Transverse colon (tissue), 4 donors: ENCODE measurements around the gene AP1M1. TPM values are rescaled to one million over a fixed set of nuclear protein-coding genes. Genes with fewer than 3 reads are reported as not detected.

Experiments used
- DNase-seq: peaks from one replicate; pipeline ENCODE4 v3.0.0-alpha.2; 2019
- H3K27ac ChIP-seq, 4 donors: fragments of 200-600 bp; sonication (generic); 2 replicates each; pipeline ENCODE4 v1.5.1; 2016 to 2018; ENCODE audit warnings: inconsistent platforms in 4 of 4
- H3K27me3 ChIP-seq: fragments of 200-600 bp; sonication (generic); 2 replicates; pipeline ENCODE4 v1.5.1; 2017; ENCODE audit warnings: inconsistent platforms
- H3K36me3 ChIP-seq, 4 donors: fragments of 200-600 bp; sonication (generic); 2 replicates each; pipeline ENCODE4 v1.5.1; 2017 to 2019; ENCODE audit warnings: inconsistent platforms in 4 of 4
- H3K4me1 ChIP-seq, 4 donors: fragments of 200-600 bp; sonication (generic); 2 replicates each; pipeline ENCODE4 v1.5.1; 2017 to 2020; ENCODE audit warnings: inconsistent platforms in 4 of 4
- H3K4me3 ChIP-seq, 4 donors: fragments of 200-600 bp; sonication (generic); 1 replicate in 1 of 4; 2 replicates in 3 of 4; pipeline versions ENCODE4 v1.5.1 to v1.6.1; 2017 to 2019; ENCODE audit warnings: inconsistent platforms in 4 of 4
- H3K9me3 ChIP-seq, 2 donors: fragments of 200-600 bp; sonication (generic); 2 replicates each; pipeline ENCODE4 v1.5.1; 2017 to 2019; ENCODE audit warnings: inconsistent platforms in 2 of 2
- CTCF ChIP-seq, 5 experiments: fragments of 200-600 bp in 3 of 5; fragments of 450-650 bp in 2 of 5; sonication (generic) in 3 of 5; IDR thresholded peaks; 1 replicate in 2 of 5; 2 replicates in 3 of 5; pipeline ENCODE4 v1.5.1; 2016 to 2017; ENCODE audit warnings: antibody characterized with exemption in 5 of 5, inconsistent platforms in 3 of 5, mild to moderate bottlenecking in 2 of 5, moderate library complexity in 1 of 5
- EP300 ChIP-seq: sonication (generic); formaldehyde crosslinking; IDR thresholded peaks from one replicate; pipeline ENCODE4 v1.6.1; 2017; ENCODE audit warnings: antibody characterized with exemption, low read depth
- POLR2A ChIP-seq: fragments of 450-650 bp; IDR thresholded peaks from one replicate; pipeline ENCODE4 v1.6.1; 2016; ENCODE audit warnings: antibody characterized with exemption, mild to moderate bottlenecking, moderate library complexity
- POLR2AphosphoS5 ChIP-seq, 3 donors: sonication (generic); formaldehyde crosslinking; IDR thresholded peaks; one replicate each; pipeline ENCODE4 v1.6.1; 2016; ENCODE audit warnings: antibody characterized with exemption in 3 of 3
- WGBS, 2 donors: methylation state at CpG; one replicate each; pipeline ENCODE4 v1.1.5; 2018; ENCODE audit warnings: low coverage in 1 of 2; 5-methylcytosine and 5-hydroxymethylcytosine counted together
- in situ Hi-C, 4 donors: fragments of 200-750 bp; cut with MboI; loops; one replicate each; pipeline versions ENCODE4 v1.15.0 to v1.15.1; 2017; ENCODE audit warnings: low sequenced_read_pairs in 3 of 4, low pct_ligation_motif_present in 1 of 4, low pct_unique_long_range_greater_than_20kb in 1 of 4
- intact Hi-C: fragments of 100-400 bp; cut with DNase I; formaldehyde crosslinking; loops from one replicate; pipeline ENCODE4 v1.15.1; 2023; ENCODE audit warnings: low total_unique reads
- total RNA-seq, 4 donors: library from RNA; depleted of rRNA; stranded (reverse); fragments of >200 nt; gene quantifications; one replicate each; pipeline ENCODE4 v1.1.0, GENCODE V29; 2016

The AP1M1 gene
- total RNA-seq, 4 donors from 2014 or later = 15.1 to 41.8 (median 35.0) TPM

DNA sequence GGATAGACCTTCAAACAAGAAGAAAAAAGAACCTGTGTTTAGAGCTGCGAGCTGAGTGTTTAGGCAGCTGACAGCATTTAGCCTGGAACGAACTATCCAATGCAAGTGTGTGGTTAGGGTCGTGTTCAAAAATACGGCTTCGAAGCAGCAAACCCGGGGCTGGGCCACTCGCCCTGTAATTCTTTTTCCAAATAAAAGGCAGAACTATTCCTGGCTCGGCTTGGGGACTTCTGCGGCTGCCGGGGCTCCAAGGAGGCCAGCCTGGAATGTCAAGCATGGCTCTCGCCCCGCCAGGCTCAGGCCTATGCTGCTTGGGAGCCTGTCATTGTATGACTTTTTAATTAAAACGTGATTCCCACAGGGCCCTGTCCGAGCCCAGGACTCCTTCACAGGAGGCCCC, 75.2 kb downstream of the AP1M1 start:
- H3K27me3 ChIP-seq = no peaks in the 10 kb centered on the region
- peaks cover 0 to 8% (median 3%) of the 10 kb centered on the region in 4 donors for H3K4me1 ChIP-seq
- TF ChIP-seq POLR2A (no peak), CTCF (IDR thresholded peaks at IDR 0.05) (no peak), POLR2AphosphoS5 (IDR thresholded peaks at IDR 0.05) (no peak), EP300 (no peak)
- H3K9me3 ChIP-seq = no peaks in the 10 kb centered on the region
- peak overlapping the region; percentile 41 to 83 (median 55) for H3K27ac ChIP-seq
- in situ Hi-C loops = no loop called here
- no peak overlapping the region for H3K4me3 ChIP-seq
- no peaks in the 10 kb centered on the region for H3K36me3 ChIP-seq
- intact Hi-C loops = no loop called here
- WGBS, 2 donors = 59 to 76% methylated on average over 12 to 14 of the region's 14 CpGs
- no peak for DNase-seq

DNA sequence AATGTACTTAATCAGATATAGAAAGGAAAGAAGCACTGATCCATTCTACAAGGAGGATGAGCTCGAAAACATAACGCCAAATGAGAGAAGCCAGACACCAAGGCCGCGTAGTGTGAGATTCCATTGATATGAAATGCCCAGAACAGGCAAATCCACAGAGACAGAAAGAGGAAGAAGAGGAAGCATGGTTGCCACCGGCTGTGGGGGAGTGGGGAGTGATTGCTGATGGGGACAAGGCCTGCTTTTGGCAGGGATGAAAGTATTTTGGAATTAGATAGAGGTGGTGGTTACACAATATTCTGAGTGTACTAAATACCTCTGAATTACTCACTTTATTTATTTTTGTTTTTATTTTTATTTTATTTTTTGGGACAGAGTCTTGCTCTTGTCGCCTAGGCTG, 76.7 kb downstream of the AP1M1 start:
- DNase-seq = no peak
- Histone ChIP-seq H3K4me3 (no peak overlapping the region), H3K36me3 (no peaks in the 10 kb centered on the region), H3K27me3 (no peaks in the 10 kb centered on the region), H3K27ac (no peak overlapping the region), H3K4me1 (peaks cover 0 to 13% (median 6%) of the 10 kb centered on the region in 4 donors), H3K9me3 (no peaks in the 10 kb centered on the region)
- intact Hi-C loops = no loop called here
- WGBS, 2 donors = 80 to 89% methylated on average over 4 to 6 of the region's 6 CpGs
- in situ Hi-C loops = no loop called here
- TF ChIP-seq POLR2A (no peak), POLR2AphosphoS5 (IDR thresholded peaks at IDR 0.05) (no peak), EP300 (no peak), CTCF (IDR thresholded peaks at IDR 0.05) (no peak)

- no peaks in the 10 kb centered on the region for H3K27me3 ChIP-seq
- TF ChIP-seq EP300 = no peak
- TF ChIP-seq POLR2A = no peak
- TF ChIP-seq CTCF (IDR thresholded peaks at IDR 0.05) = no peak
- no peak for TF ChIP-seq POLR2AphosphoS5 (IDR thresholded peaks at IDR 0.05)
- no peaks in the 10 kb centered on the region for H3K9me3 ChIP-seq
- 83 to 90% methylated on average over 1 to 4 of the region's 4 CpGs for WGBS, 2 donors
- H3K36me3 ChIP-seq = no peaks in the 10 kb centered on the region
- H3K4me3 ChIP-seq = no peak overlapping the region
- intact Hi-C loops = loop anchor here (5.0 kb wide), 1 partner anchor 47 kb away; no protein-coding TSS in a partner anchor
- H3K4me1 ChIP-seq = peaks cover 0 to 28% (median 14%) of the 10 kb centered on the region in 4 donors
- in situ Hi-C loops = no loop called here
- no peak for DNase-seq
- H3K27ac ChIP-seq = no peak overlapping the region
Measured at GRCh38 chr19:16280306-16280705, 82.6 kb downstream of the AP1M1 start.

DNA sequence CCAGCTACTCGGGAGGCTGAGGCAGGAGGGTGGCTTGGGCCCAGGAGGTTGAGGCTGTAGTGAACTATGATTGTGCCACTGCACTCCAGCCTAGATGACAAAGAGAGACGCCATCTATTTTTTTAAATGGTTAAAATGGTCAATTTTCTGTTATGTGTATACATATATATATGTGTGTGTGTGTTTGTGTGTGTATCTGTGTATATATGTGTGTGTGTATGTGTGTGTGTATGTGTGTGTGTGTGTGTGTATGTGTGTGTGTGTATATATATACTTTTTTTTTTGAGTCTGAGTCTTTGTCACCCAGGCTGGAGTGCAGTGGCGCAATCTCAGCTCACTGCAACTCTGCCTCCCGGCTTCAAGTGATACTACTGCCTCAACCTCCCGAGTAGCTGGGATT, 84.0 kb downstream of the AP1M1 start:
- TF ChIP-seq POLR2A (no peak), POLR2AphosphoS5 (IDR thresholded peaks at IDR 0.05) (no peak), EP300 (no peak), CTCF (IDR thresholded peaks at IDR 0.05) (no peak)

More for the DNA sequence above, 84.0 kb downstream of the AP1M1 start:
- Histone ChIP-seq H3K4me1 (peaks cover 0 to 42% (median 17%) of the 10 kb centered on the region in 4 donors), H3K27me3 (peaks cover 12% of the 10 kb centered on the region), H3K9me3 (no peaks in the 10 kb centered on the region), H3K4me3 (no peak overlapping the region), H3K36me3 (no peaks in the 10 kb centered on the region), H3K27ac (no peak overlapping the region)
- in situ Hi-C loops (no loop called here), intact Hi-C loops (loop anchor here (5.0 kb wide), 1 partner anchor 46 kb away; no protein-coding TSS in a partner anchor)
- 94 to 100% methylated on average over 4 to 5 of the region's 5 CpGs for WGBS, 2 donors
- DNase-seq = no peak
